K562 (cell line): ENCODE measurements around the gene SSBP2. TPM values are rescaled to one million over a fixed set of nuclear protein-coding genes. Genes with fewer than 3 reads are reported as not detected.

Experiments
- TRIM28 ChIP-seq: fragments of 450-650 bp; IDR thresholded peaks from 2 replicates; pipeline ENCODE4 v1.6.1; 2017
- ZMIZ1 ChIP-seq, 2 experiments: fragments of 150-350 bp in 1 of 2; IDR thresholded peaks; 2 replicates each; pipeline ENCODE4 v1.6.1; 2012 to 2016; ENCODE audit warnings: low read depth in 2 of 2, low read length in 2 of 2, mild to moderate bottlenecking in 1 of 2, moderate library complexity in 1 of 2
- ZNF395 ChIP-seq: fragments of 200-800 bp; sonication (Bioruptor generic); IDR thresholded peaks from 2 replicates; pipeline ENCODE4 v1.6.1; 2017; ENCODE audit warnings: missing genetic modification characterization, missing compliant biosample characterization
- ZNF609 ChIP-seq: sonication (generic); formaldehyde crosslinking; IDR thresholded peaks from 2 replicates; pipeline ENCODE4 v1.8.1; 2023; ENCODE audit warnings: missing genetic modification reagents, mild to moderate bottlenecking, borderline replicate concordance
- polyA plus RNA-seq, 8 experiments: library from polyadenylated mRNA; depleted of rRNA in 4 of 8; stranded (reverse) in 5 of 8; unstranded in 3 of 8; fragments of >200 nt; fragmentation: Nextera tagmentation in 2 of 8; fragmentation: Illumina TruSeq in 1 of 8; extraction: Ambion mirVana in 2 of 8; extraction: Trizol in 1 of 8; gene quantifications; 2 replicates each; pipeline versions ENCODE4 v1.2.1 to v1.2.3, GENCODE V29; 2011 to 2014; ENCODE audit warnings: inconsistent platforms in 1 of 8, missing spikeins in 1 of 8
- total RNA-seq, 7 experiments: library from RNA; depleted of rRNA in 6 of 7; stranded (reverse); fragments of >200 nt in 6 of 7; fragmentation: Illumina TruSeq in 2 of 7; extraction: Trizol in 2 of 7; gene quantifications; 2 replicates each; pipeline versions ENCODE4 v1.2.1 to v1.2.3, GENCODE V29; 2011 to 2021; ENCODE audit warnings: low replicate concordance in 1 of 7

Gene SSBP2
- total and polyA plus RNA-seq, 9 of the 15 experiments (the other 6 are each of a cell fraction or from before 2014, with no cell fraction given) = 22.3 to 133 (median 42.1) TPM

- no peak for TF ChIP-seq ZMIZ1 (IDR thresholded peaks at IDR 0.05; ENCODE audit: low read depth in 2 of 2, low read length in 2 of 2)
- TF ChIP-seq ZNF395 (CRISPR knock-in tag) = no peak
- TF ChIP-seq ZNF609 (CRISPR knock-in tag) = no peak
- TF ChIP-seq TRIM28 = no peak
These were observed 324.4 kb downstream of the SSBP2 start (continued) for GRCh38 chr5:81426359-81427030.
